ENCODE results near the gene WNT2B.

The WNT2B gene

GRCh38 chr1:112505400-112505785 is 3.4 kb upstream of the WNT2B start:
- no peak for DNase-seq

- DNase-seq = no peak
These were observed 2.9 kb upstream of the WNT2B start for GRCh38 chr1:112505878-112506277.

- DNase-seq = no peak
These were observed 2.5 kb upstream of the WNT2B start for GRCh38 chr1:112506306-112506705.

GRCh38 chr1:112506731-112507130 is 2.0 kb upstream of the WNT2B start:
- no peak for DNase-seq

- DNase-seq = no peak
These were observed 1.4 kb upstream of the WNT2B start for GRCh38 chr1:112507336-112507735.

DNA sequence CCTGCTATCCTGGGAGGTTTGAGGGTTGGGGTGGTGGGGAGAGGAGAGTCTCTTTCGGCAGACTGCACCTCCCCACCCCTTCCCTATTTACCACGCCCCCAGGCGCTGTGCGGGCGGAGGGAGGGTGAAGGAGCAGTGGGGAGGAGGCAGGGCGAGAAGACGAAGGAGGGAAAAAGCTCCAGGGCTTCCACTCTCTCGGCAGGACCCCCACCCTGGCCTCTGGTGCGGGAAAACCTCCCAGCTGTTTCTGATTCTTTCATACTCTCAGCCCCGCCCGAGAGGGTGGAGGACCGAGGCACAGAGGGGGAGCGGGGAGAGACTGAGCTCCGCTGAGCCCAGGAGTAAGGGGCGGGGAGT is 866 bp upstream of the WNT2B start:
- no peak for DNase-seq

DNA sequence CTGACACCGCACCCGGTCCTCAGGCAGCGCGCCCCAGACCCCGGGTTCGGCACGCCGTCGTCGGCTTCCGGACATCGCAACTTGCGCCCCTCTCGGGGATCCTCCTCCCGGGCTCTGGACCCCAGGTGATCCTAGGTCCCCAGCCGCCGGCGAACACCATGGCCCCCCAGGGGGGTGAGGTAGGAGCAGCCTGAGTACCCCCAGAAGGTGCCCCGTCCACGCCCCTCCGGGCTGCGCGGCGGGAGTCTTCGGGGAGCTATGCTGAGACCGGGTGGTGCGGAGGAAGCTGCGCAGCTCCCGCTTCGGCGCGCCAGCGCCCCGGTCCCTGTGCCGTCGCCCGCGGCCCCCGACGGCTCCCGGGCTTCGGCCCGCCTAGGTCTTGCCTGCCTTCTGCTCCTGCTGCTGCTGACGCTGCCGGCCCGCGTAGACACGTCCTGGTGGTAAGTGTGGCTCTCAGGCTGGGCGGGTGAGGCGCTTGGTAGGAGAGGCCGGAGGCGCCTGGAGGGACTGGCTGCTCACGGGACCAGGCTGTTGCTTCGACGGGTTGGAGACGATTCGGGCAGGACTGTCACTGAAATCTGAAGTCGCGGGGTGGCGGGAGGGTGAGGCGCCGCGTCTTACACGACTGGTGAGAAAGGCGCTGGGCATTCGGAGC is 367 bp downstream of the WNT2B start:
- DNase-seq = no peak

DNA sequence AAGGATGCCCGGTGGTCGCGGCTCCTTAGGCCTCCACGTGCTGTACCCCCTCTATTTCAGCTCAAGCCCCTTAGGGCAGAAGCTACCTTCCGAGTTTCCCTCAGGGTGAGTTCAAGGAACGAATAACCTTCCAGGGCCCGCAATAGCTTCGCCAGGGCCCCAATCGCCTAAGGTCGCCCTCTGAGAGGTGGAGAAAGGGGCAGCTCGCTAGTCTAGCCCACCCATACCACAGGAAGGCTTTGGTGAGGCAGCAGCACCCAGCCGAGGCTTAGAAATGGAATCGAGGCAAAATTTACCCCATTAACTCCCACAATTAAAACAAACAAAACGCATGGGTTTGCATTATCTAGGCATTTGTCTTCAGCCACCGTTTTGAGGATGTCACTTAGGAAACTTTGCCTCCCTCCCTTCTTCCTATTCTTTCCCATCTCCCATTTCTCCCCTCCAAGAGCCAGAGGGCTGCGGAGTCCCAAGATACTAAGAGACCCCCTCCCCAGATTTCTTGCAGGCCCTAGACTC is 954 bp downstream of the WNT2B start:
- DNase-seq = no peak

GRCh38 chr1:112510340-112510739 is 1.6 kb downstream of the WNT2B start:
- no peak for DNase-seq

DNA sequence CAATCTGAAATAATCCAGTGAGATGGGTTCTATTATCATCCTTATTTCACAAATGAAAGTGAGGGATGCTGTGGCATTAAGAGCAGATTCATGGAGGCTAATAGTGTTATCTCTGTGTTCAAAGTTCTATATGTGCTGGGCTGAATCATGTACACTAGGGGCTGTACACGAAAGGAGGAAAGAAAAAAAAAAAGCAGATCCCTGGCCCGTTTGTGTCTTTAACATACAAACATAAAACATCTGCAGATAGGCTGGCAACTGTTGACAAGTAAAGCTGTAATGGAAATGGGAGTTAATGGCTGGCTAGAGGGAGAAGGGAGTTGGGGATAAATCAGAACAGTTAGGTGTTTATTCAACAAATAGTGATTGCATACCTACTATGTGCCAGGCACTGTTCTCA is 3.1 kb downstream of the WNT2B start:
- no peak for DNase-seq

DNA sequence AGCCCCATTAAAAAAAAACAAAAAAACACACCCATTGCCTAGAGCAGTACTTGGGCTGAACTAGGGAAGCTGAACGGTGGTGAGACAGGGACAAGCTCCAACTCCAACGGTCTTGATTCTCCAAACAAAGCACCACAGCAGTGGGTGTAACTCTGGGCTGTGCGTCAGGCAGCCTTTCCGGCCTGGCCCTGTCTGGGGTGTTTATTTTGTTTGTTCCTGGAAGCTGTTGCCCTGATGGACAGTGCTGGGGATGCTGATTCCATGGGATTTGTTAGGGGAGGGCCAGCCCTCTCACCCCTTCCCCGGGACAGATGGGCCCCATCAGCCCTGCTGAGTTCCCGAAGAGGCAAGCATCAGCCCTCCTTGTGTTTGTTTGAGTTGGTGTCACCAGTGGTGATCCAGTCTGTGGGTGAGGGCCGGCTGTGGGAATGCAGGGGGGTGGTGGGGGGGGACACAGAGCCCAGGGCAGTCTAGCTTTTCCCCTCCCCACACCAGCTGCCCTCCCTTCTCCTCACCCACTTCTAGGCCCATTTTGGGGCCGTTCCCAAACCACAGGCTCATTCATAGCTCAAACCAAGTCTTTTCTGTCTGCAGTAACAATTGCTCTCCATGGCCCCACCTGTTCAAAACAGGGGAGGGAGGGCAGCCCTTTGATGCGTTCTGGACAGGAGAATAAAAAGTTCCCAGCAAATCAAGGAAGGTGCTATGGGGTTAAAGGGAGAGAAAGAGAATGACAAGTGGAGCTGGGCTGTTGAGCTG is 4.5 kb downstream of the WNT2B start:
- no peak for DNase-seq

DNA sequence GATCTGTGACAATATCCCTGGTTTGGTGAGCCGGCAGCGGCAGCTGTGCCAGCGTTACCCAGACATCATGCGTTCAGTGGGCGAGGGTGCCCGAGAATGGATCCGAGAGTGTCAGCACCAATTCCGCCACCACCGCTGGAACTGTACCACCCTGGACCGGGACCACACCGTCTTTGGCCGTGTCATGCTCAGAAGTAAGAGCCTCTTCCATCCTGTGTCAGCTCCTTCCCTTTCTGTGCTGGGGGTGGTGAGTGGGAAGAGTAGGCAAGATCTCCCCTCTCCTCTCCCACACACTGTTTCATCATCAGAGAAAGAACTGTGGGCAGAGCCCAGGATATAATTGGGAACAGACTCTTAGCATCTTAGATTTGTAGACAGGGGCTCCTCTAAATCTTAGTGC is 6.1 kb downstream of the WNT2B start:
- DNase-seq = no peak

GRCh38 chr1:112515311-112516009 is 6.7 kb downstream of the WNT2B start:
- no peak for DNase-seq

GRCh38 chr1:112516141-112516540 is 7.4 kb downstream of the WNT2B start:
- no peak for DNase-seq

- DNase-seq = no peak
These were observed 8.5 kb downstream of the WNT2B start for GRCh38 chr1:112517231-112517630.

DNA sequence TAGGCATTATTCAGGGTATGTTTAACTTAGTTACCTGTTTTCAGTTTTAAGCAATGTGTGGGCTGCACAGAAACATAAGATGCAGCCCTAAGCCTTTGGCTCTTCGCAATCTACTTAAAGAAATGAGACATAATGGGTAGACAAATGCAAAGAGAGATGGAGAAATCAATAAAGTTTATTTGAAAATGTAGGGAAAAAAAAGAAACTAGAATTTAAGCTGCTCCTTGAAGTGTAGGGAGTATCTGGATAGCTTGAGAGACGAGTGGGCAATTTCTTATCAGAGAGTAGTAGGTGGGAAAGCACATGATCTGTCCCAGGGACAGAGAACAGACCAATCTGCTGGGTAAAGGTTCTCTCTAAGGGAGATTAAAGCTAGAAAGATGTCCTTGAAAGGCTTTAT is 8.9 kb downstream of the WNT2B start:
- no peak for DNase-seq

DNA sequence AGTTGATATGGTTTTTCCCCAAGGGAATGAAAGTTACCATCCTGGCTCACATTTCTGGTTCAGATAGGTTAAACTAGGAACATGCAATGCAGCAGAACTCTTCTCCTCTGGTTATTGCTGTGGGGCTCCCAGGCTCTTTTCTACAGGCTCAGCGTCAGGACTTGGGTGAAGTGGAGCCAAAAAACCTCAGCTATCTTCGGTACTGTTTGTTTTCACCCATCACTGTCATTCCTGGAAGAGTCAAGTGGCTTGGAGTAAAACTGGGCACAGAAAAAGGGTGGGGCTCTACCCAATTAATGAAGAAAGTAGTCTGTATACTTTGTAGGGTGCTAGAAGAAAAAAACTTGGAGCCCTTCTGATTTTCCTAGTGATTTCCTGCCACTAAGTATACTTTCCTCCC is 9.4 kb downstream of the WNT2B start:
- DNase-seq = no peak

DNA sequence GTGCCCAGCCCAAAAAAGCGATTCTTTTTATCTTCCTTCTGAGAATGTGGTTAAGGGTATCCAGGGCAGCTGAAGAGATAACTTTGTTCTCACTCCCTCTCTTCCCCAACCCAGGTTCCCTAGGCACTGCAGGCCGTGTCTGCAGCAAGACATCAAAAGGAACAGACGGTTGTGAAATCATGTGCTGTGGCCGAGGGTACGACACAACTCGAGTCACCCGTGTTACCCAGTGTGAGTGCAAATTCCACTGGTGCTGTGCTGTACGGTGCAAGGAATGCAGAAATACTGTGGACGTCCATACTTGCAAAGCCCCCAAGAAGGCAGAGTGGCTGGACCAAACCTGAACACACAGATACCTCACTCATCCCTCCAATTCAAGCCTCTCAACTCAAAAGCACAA is 11.4 kb downstream of the WNT2B start:
- no peak for DNase-seq

DNA sequence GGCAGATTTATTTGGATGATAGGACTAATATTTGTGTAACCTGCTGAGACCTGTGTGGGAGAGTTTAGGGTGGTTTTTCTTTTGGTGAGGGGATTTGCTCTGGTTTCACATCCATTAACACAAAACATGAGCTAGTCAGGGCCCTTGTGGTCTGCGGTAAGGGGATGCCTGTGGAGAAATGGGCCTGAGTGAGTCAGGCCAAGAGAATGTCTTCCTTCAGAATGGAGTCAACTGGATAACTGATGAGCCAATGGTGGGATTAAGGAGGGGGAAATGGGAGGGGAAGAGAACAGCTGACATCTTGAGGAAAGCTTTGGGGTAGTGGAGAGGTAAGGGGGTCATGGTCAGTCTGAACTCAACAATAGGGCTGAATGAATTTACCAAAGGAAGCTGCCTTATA is 13.9 kb downstream of the WNT2B start:
- DNase-seq = no peak

DNA sequence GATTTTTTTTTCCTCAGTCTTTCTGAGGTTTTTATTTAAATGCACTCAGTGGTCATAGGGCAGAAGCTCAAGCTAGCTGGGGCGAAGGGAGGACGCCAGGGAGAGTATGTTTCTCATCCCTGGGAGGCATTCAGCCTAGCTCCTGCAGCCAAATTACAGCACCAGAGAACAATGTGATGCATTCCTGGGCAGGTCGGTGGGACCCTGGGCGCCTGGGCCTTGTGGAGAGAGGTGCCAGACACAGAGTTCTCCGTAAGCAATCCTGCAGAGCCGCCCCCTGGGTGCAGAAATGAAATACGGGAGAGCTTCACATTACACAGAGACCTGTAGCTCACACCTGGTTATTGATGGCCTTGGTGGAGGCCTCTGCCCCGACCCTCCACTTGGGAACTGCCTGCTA is 15.5 kb downstream of the WNT2B start:
- DNase-seq = no peak

- DNase-seq = no peak
These were observed 16.2 kb downstream of the WNT2B start for GRCh38 chr1:112524986-112525385.

DNA sequence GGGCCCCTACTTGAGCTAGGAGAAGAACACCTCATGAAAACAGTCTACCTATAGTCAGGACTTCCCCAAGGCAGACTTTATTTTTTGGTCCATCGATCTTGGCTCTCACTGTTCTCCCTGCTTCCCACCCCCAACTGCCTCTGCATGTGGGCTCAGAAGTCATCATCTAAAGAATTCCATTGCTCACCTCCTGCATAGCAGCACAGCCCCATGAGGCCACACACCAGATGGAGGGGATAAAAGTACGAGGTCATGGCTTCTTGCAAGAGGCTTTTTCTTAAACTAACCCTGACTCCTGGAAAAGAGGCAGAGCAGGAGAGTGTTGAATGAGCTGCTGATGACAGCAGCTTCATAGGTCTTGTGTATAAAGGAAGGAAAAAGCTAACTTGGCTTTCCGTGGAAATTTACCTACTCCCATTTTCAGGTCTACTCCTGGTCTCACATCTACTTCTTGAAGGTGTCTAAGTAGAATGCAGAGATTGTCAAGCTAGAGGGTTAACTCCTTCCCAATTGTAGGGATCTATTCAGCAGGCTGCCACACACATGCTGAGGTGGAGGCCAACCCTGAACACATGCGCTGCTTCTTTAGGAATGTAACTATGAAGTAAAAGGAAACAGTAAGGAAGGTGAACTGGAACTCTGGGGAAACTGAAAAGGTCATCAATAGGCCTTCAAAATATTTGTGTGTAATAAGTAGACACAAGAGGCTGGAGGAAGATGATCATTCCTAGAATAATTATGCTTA is 18.7 kb downstream of the WNT2B start:
- DNase-seq = no peak

- DNase-seq = no peak
These were observed 19.3 kb downstream of the WNT2B start for GRCh38 chr1:112528076-112528475.

Data from GF-D8 (cell line).